Measurements from ENCODE around the gene GLRA1.

The GLRA1 gene

DNA sequence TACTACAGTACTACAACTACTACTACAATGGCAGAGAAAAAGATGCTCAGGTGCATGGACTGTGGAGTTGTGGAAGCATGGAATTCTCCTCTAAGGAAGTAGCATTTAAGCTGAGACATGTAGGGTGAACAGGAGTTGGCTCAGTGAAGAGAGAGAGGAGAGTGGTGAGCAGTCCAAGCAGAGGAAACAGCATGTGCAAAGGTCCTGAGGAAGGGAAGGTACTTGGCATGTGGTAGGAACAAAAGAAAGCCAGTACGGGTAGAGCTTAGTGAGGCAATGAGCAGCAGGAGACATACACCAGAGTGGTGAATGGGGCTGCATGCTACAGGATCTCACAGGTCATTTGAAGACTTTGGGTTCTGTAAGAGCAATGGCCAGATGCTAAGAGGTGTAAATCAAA is 41.4 kb upstream of the GLRA1 start:
- Histone ChIP-seq H3K9ac (ENCODE audit: low read length) (no peak overlapping the region), H3K36me3 (ENCODE audit: insufficient read depth, low read length) (no peaks in the 10 kb centered on the region), H3K79me2 (ENCODE audit: insufficient read depth, low read length) (no peaks in the 10 kb centered on the region), H3K9me2 (ENCODE audit: low read depth, low read length) (no peaks in the 10 kb centered on the region), H3K4me3 (ENCODE audit: low read depth, low read length, poor library complexity, severe bottlenecking) (no peak overlapping the region), H3K9me3 (ENCODE audit: low read length) (no peaks in the 10 kb centered on the region), H4K20me1 (ENCODE audit: insufficient read depth, low read length) (no peaks in the 10 kb centered on the region), H3K4me2 (ENCODE audit: low read length) (no peak overlapping the region), H3K4me1 (ENCODE audit: insufficient read depth, low read length, severe bottlenecking) (no peaks in the 10 kb centered on the region), H3F3A (ENCODE audit: insufficient read depth, low read length) (no peaks in the 10 kb centered on the region), H3K27ac (ENCODE audit: low read depth, low read length, poor library complexity, severe bottlenecking) (no peak overlapping the region), H3K27me3 (ENCODE audit: insufficient read depth, low read length) (no peaks in the 10 kb centered on the region), H2AFZ (ENCODE audit: low read length) (no peak overlapping the region)
- TF ChIP-seq, protein P1, sequence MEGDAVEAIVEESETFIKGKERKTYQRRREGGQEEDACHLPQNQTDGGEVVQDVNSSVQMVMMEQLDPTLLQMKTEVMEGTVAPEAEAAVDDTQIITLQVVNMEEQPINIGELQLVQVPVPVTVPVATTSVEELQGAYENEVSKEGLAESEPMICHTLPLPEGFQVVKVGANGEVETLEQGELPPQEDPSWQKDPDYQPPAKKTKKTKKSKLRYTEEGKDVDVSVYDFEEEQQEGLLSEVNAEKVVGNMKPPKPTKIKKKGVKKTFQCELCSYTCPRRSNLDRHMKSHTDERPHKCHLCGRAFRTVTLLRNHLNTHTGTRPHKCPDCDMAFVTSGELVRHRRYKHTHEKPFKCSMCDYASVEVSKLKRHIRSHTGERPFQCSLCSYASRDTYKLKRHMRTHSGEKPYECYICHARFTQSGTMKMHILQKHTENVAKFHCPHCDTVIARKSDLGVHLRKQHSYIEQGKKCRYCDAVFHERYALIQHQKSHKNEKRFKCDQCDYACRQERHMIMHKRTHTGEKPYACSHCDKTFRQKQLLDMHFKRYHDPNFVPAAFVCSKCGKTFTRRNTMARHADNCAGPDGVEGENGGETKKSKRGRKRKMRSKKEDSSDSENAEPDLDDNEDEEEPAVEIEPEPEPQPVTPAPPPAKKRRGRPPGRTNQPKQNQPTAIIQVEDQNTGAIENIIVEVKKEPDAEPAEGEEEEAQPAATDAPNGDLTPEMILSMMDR (IDR thresholded peaks at IDR 0.05; ENCODE audit: low read length) = no peak
- TF ChIP-seq EZH2 (IDR thresholded peaks at IDR 0.05; ENCODE audit: borderline replicate concordance, low read length) = no peak

DNA sequence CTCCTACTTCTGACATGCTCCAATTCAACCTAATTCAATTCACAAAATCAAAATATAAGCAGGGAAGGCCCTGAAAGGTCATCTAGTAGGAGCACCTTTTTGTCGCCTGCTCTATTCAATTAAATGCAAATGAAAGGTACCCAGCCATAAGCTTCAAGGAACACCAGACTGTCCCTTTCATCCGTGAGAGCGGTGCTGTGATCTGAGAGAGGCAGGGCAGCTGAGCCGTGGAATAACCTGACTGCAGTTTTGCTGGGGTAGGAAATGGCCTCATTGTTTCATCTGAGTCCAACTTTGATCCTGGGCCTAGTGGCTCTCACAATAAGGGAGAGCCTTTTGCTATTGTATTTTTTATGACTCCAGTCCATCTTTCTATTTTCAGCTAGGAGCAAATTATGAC is 39.8 kb upstream of the GLRA1 start:
- no peaks in the 10 kb centered on the region for H3F3A ChIP-seq (ENCODE audit: insufficient read depth, low read length)
- no peaks in the 10 kb centered on the region for H3K79me2 ChIP-seq (ENCODE audit: insufficient read depth, low read length)
- H3K9ac ChIP-seq (ENCODE audit: low read length) = no peak overlapping the region
- H3K4me2 ChIP-seq (ENCODE audit: low read length) = no peak overlapping the region
- H3K4me1 ChIP-seq (ENCODE audit: insufficient read depth, low read length, severe bottlenecking) = no peaks in the 10 kb centered on the region
- H3K9me2 ChIP-seq (ENCODE audit: low read depth, low read length) = no peaks in the 10 kb centered on the region
- H3K4me3 ChIP-seq (ENCODE audit: low read depth, low read length, poor library complexity, severe bottlenecking) = no peak overlapping the region
- no peaks in the 10 kb centered on the region for H3K36me3 ChIP-seq (ENCODE audit: insufficient read depth, low read length)
- H4K20me1 ChIP-seq (ENCODE audit: insufficient read depth, low read length) = no peaks in the 10 kb centered on the region
- H3K9me3 ChIP-seq (ENCODE audit: low read length) = no peaks in the 10 kb centered on the region
- H2AFZ ChIP-seq (ENCODE audit: low read length) = no peak overlapping the region
- TF ChIP-seq, protein P1 (IDR thresholded peaks at IDR 0.05; ENCODE audit: low read length) = no peak
- TF ChIP-seq EZH2 (IDR thresholded peaks at IDR 0.05; ENCODE audit: borderline replicate concordance, low read length) = no peak
- H3K27ac ChIP-seq (ENCODE audit: low read depth, low read length, poor library complexity, severe bottlenecking) = no peak overlapping the region
- no peaks in the 10 kb centered on the region for H3K27me3 ChIP-seq (ENCODE audit: insufficient read depth, low read length)

DNA sequence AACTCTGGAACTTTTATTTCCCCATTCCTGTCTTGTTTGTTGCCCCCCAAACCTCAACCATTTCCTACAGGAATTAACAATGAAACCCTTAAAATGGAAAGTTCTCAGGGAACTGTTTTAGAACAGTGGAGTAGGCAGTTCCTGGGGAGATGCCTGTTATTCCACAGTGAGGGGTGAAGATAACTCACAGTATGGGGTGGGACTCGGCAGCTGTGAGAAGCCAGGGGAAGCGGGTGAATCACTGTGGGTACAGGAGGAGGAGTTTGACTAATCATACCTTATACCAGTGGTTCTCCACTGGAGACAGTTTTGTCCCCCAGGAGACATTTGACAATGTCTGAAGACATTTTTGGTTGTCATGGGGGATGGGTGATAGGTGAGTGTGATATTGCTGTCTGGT is 36.9 kb upstream of the GLRA1 start:
- H2AFZ ChIP-seq (ENCODE audit: low read length) = no peak overlapping the region
- no peaks in the 10 kb centered on the region for H3K36me3 ChIP-seq (ENCODE audit: insufficient read depth, low read length)
- H3F3A ChIP-seq (ENCODE audit: insufficient read depth, low read length) = no peaks in the 10 kb centered on the region
- no peak for TF ChIP-seq EZH2 (IDR thresholded peaks at IDR 0.05; ENCODE audit: borderline replicate concordance, low read length)
- TF ChIP-seq, protein P1 (IDR thresholded peaks at IDR 0.05; ENCODE audit: low read length) = no peak
- H3K4me3 ChIP-seq (ENCODE audit: low read depth, low read length, poor library complexity, severe bottlenecking) = no peak overlapping the region
- H4K20me1 ChIP-seq (ENCODE audit: insufficient read depth, low read length) = no peaks in the 10 kb centered on the region
- H3K4me2 ChIP-seq (ENCODE audit: low read length) = no peak overlapping the region
- H3K9ac ChIP-seq (ENCODE audit: low read length) = no peak overlapping the region
- H3K27ac ChIP-seq (ENCODE audit: low read depth, low read length, poor library complexity, severe bottlenecking) = no peak overlapping the region
- H3K79me2 ChIP-seq (ENCODE audit: insufficient read depth, low read length) = no peaks in the 10 kb centered on the region
- no peaks in the 10 kb centered on the region for H3K4me1 ChIP-seq (ENCODE audit: insufficient read depth, low read length, severe bottlenecking)
- H3K27me3 ChIP-seq (ENCODE audit: insufficient read depth, low read length) = no peaks in the 10 kb centered on the region
- no peaks in the 10 kb centered on the region for H3K9me3 ChIP-seq (ENCODE audit: low read length)
- no peaks in the 10 kb centered on the region for H3K9me2 ChIP-seq (ENCODE audit: low read depth, low read length)
